ENCODE results near the gene FAM187B.

FAM187B gene

DNA sequence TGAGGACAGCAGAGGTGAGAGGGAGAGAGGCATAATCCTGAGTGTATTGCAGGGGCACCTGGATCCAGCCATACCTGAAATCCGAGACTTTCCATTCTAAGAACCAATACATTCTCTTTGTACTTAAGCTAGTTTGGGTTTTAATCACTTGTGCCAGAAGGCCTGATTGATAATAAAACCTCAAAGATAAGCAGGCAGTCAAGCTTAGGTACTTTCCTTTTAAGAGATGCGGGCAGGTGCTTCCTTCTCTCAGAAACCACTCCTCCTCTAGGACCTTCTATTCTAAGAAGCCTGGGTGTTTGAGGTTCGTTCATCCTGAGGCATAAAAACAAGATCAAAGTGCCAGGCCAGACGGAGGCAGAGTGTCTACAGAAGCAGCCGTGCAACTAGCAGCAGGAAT lies 22.2 kb downstream of the FAM187B start:
- TF ChIP-seq, protein P1, sequence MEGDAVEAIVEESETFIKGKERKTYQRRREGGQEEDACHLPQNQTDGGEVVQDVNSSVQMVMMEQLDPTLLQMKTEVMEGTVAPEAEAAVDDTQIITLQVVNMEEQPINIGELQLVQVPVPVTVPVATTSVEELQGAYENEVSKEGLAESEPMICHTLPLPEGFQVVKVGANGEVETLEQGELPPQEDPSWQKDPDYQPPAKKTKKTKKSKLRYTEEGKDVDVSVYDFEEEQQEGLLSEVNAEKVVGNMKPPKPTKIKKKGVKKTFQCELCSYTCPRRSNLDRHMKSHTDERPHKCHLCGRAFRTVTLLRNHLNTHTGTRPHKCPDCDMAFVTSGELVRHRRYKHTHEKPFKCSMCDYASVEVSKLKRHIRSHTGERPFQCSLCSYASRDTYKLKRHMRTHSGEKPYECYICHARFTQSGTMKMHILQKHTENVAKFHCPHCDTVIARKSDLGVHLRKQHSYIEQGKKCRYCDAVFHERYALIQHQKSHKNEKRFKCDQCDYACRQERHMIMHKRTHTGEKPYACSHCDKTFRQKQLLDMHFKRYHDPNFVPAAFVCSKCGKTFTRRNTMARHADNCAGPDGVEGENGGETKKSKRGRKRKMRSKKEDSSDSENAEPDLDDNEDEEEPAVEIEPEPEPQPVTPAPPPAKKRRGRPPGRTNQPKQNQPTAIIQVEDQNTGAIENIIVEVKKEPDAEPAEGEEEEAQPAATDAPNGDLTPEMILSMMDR (conservative IDR thresholded peaks at IDR 0.05; ENCODE audit: low read depth, low read length): no peak
- no peaks in the 10 kb centered on the region for H3K79me2 ChIP-seq (ENCODE audit: insufficient read depth, low read depth)
- H3K9ac ChIP-seq: peak overlapping the region; percentile 25
- H4K20me1 ChIP-seq (ENCODE audit: insufficient read depth): no peaks in the 10 kb centered on the region
- no peak overlapping the region for H3K4me3 ChIP-seq (IDR thresholded peaks at IDR 0.05; ENCODE audit: insufficient read depth, low read depth, low read length)
- H3K27me3 ChIP-seq (ENCODE audit: insufficient read depth, low read depth): no peaks in the 10 kb centered on the region
- H3K27ac ChIP-seq: peak overlapping the region; percentile 78
- H3K36me3 ChIP-seq (ENCODE audit: insufficient read depth): no peaks in the 10 kb centered on the region
- H3K4me2 ChIP-seq: peak overlapping the region; percentile 42
- H3K4me1 ChIP-seq (ENCODE audit: low read depth, poor library complexity, severe bottlenecking): peaks cover 56% of the 10 kb centered on the region
- H2AFZ ChIP-seq (ENCODE audit: low read depth): peak overlapping the region; percentile 8; the same call in 1 of the 2 replicates

DNA sequence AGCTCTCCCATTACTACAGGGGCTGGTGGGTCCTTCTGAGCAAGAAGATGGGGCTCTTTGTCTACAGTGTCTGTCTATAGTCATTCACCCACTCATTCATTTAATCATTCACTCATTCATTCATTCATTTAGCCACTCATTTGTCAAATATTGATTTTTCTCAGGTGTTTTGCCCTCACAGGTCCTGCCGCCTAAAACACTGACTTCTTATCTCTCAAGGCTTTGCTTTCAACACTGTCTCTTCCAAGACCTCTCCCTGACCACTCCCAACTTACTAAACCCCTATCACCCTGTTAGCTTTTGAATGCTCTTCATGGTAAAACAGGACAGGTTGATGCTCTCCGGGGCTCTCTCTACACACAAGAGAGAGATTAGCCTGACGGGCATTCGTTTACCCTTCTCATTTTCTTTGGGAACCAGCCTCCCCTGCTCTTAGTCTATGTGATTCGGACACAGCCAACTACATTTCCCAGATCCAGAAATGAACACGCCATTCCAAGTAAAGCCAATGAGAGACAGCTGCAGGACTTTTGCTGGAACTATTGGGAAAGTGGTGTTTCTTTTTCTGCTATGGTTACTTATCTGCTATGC lies 22.7 kb downstream of the FAM187B start:
- H3K4me1 ChIP-seq (ENCODE audit: low read depth, poor library complexity, severe bottlenecking): peaks cover 51% of the 10 kb centered on the region
- H3K4me2 ChIP-seq: peak overlapping the region; percentile 42
- H3K27ac ChIP-seq: peak overlapping the region; percentile 78
- peak overlapping the region; percentile 57; the same call in 1 of the 2 replicates for H2AFZ ChIP-seq (ENCODE audit: low read depth)
- H3K36me3 ChIP-seq (ENCODE audit: insufficient read depth): no peaks in the 10 kb centered on the region
- H3K27me3 ChIP-seq (ENCODE audit: insufficient read depth, low read depth): no peaks in the 10 kb centered on the region
- H3K79me2 ChIP-seq (ENCODE audit: insufficient read depth, low read depth): no peaks in the 10 kb centered on the region
- TF ChIP-seq, protein P1 (conservative IDR thresholded peaks at IDR 0.05; ENCODE audit: low read depth, low read length): no peak
- H3K4me3 ChIP-seq (IDR thresholded peaks at IDR 0.05; ENCODE audit: insufficient read depth, low read depth, low read length): no peak overlapping the region
- H3K9ac ChIP-seq: no peak overlapping the region
- no peaks in the 10 kb centered on the region for H4K20me1 ChIP-seq (ENCODE audit: insufficient read depth)

DNA sequence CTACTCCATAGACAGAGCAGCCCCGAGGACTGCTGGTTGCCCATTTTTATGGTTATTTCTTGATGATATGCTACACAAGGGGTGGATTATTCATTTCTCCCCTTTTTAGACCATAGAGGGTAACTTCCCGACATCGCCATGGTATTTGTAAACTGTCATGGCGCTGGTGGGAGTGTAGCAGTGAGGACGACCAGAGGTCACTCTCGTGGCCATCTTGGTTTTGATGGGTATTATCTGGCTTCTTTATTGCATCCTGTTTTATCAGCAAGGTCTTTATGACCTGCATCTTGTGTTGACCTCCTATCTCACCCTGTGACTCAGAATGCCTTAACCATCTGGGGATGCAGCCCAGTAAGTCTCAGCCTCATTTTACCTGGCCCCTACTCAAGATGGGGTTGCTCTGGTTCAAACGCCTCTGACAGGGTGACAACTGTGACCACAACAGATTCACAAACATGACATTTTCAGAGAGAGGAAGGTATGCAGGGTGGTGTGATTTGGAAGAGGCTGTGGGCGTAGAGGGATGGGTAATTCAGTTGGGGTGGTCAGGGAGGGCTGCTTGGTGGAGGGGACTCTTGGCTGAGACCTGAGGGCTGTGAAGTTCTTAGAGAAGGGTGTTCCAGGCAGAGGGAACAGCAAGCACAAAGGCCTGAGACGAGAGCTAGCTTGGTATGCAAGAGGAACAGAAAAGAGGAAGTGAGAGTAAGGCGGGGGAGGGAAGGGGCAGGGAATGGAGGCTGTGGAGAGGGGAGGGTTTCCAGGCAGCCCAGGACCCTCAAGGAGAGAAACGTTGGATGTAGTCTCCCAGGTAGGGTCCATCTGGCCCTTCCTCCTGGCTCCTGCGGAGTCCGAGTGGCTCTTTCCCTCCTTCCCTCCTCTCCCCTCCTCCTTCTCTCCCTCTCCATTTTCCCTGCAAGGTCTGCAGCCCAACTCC lies 23.5 kb downstream of the FAM187B start:
- no peaks in the 10 kb centered on the region for H4K20me1 ChIP-seq (ENCODE audit: insufficient read depth)
- no peaks in the 10 kb centered on the region for H3K79me2 ChIP-seq (ENCODE audit: insufficient read depth, low read depth)
- H3K4me2 ChIP-seq: peak overlapping the region; percentile 42
- H3K4me1 ChIP-seq (ENCODE audit: low read depth, poor library complexity, severe bottlenecking): peaks cover 45% of the 10 kb centered on the region
- peak overlapping the region; percentile 57; the same call in 1 of the 2 replicates for H2AFZ ChIP-seq (ENCODE audit: low read depth)
- H3K36me3 ChIP-seq (ENCODE audit: insufficient read depth): no peaks in the 10 kb centered on the region
- no peak overlapping the region for H3K4me3 ChIP-seq (IDR thresholded peaks at IDR 0.05; ENCODE audit: insufficient read depth, low read depth, low read length)
- no peaks in the 10 kb centered on the region for H3K27me3 ChIP-seq (ENCODE audit: insufficient read depth, low read depth)
- TF ChIP-seq, protein P1 (conservative IDR thresholded peaks at IDR 0.05; ENCODE audit: low read depth, low read length): no peak
- H3K9ac ChIP-seq: no peak overlapping the region; the same call in 1 of the 2 replicates
- H3K27ac ChIP-seq: peak overlapping the region; percentile 78

DNA sequence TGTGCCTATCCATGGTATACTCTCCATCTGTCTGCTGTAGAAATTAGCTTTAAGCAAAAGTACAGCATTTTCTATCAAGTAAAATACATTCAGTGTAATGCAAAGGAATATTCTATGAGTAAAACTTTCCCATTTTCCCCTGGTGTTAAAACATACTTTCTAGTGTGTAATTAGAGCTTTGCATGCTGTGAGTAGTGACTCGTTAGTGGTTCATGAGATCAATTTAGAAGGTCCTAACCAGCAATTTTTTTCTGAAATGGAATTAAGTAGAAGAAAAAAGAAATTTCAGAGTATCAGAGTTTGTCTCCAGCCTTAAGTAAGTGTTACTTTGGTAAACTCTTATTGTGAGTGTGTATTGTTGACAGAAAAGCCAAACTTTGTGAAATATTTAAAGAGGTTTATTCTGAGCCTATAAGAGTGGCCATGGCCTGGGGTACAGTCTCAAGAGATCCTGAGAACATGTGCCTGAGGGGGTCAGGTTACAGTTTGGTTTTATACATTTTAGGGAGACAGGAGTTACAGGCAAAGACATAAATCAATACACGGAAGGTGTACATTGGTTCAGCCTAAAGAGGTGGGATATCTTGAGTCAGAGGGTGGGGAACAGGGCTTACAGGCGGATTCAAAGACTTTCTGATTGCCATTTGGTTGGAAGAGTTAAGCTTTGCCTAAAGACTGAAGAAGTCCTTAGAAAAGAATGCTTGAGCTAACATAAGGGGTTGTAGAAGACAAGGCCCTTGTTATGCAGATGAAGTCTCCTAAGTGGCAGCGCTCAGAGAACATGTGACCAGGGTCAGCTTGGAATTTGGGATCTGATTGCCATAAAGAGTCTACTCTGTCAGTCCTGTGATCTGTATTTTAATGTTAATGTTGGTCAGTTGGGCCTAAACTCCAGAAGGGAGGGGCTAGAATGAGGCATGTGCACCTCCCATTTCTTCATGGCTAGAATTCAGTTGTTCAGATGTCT lies 25.5 kb downstream of the FAM187B start:
- Histone ChIP-seq H3K4me2 (no peak overlapping the region), H3K36me3 (ENCODE audit: insufficient read depth) (no peaks in the 10 kb centered on the region), H3K27ac (no peak overlapping the region), H2AFZ (ENCODE audit: low read depth) (no peak overlapping the region), H3K4me3 (IDR thresholded peaks at IDR 0.05; ENCODE audit: insufficient read depth, low read depth, low read length) (no peak overlapping the region), H3K79me2 (ENCODE audit: insufficient read depth, low read depth) (no peaks in the 10 kb centered on the region), H3K9ac (no peak overlapping the region), H3K4me1 (ENCODE audit: low read depth, poor library complexity, severe bottlenecking) (peaks cover 43% of the 10 kb centered on the region), H4K20me1 (ENCODE audit: insufficient read depth) (no peaks in the 10 kb centered on the region), H3K27me3 (ENCODE audit: insufficient read depth, low read depth) (no peaks in the 10 kb centered on the region; the same call in 1 of the 2 replicates)
- TF ChIP-seq, protein P1 (conservative IDR thresholded peaks at IDR 0.05; ENCODE audit: low read depth, low read length): no peak
